ENCODE measurements around the gene FLNC.

The FLNC gene

GRCh38 chr7:128871050-128871449 is 40.8 kb downstream of the FLNC start:
- H3K4me3 ChIP-seq (ENCODE audit: low read depth, low read length) = no peak overlapping the region
- DNase-seq (ENCODE audit: low read depth) = no peak

- H3K4me3 ChIP-seq (ENCODE audit: low read depth, low read length) = no peak overlapping the region
- DNase-seq (ENCODE audit: low read depth) = no peak
Measured at GRCh38 chr7:128872394-128872824, 42.2 kb downstream of the FLNC start.

GRCh38 chr7:128873234-128873633 is 43.0 kb downstream of the FLNC start:
- DNase-seq (ENCODE audit: low read depth) = no peak

GRCh38 chr7:128874140-128875031 is 44.2 kb downstream of the FLNC start:
- H3K4me3 ChIP-seq (ENCODE audit: low read depth, low read length) = no peak overlapping the region
- no peak for DNase-seq (ENCODE audit: low read depth)

More at GRCh38 chr7:128873234-128873633, 43.0 kb downstream of the FLNC start:
- no peak overlapping the region for H3K4me3 ChIP-seq (ENCODE audit: low read depth, low read length)

- no peak for DNase-seq (ENCODE audit: low read depth)
- no peak overlapping the region for H3K4me3 ChIP-seq (ENCODE audit: low read depth, low read length)
Measured at GRCh38 chr7:128875523-128875948, 45.3 kb downstream of the FLNC start.

- no peak for DNase-seq (ENCODE audit: low read depth)
- H3K4me3 ChIP-seq (ENCODE audit: low read depth, low read length) = no peak overlapping the region
Measured at GRCh38 chr7:128876127-128876526, 45.9 kb downstream of the FLNC start.

- no peak overlapping the region for H3K4me3 ChIP-seq (ENCODE audit: low read depth, low read length)
- no peak for DNase-seq (ENCODE audit: low read depth)
Measured at GRCh38 chr7:128876586-128876977, 46.4 kb downstream of the FLNC start.

- H3K4me3 ChIP-seq (ENCODE audit: low read depth, low read length) = no peak overlapping the region
Measured at GRCh38 chr7:128876978-128877755, 47.0 kb downstream of the FLNC start.

GRCh38 chr7:128877756-128878120 is 47.5 kb downstream of the FLNC start:
- H3K4me3 ChIP-seq (ENCODE audit: low read depth, low read length) = no peak overlapping the region

More at GRCh38 chr7:128876978-128877755, 47.0 kb downstream of the FLNC start:
- DNase-seq (ENCODE audit: low read depth) = no peak

GRCh38 chr7:128878226-128879105 is 48.3 kb downstream of the FLNC start:
- no peak overlapping the region for H3K4me3 ChIP-seq (ENCODE audit: low read depth, low read length)
- DNase-seq (ENCODE audit: low read depth) = no peak

More at GRCh38 chr7:128877756-128878120, 47.5 kb downstream of the FLNC start:
- no peak for DNase-seq (ENCODE audit: low read depth)

GRCh38 chr7:128879461-128879938 is 49.3 kb downstream of the FLNC start:
- no peak for DNase-seq (ENCODE audit: low read depth)
- no peak overlapping the region for H3K4me3 ChIP-seq (ENCODE audit: low read depth, low read length)

GRCh38 chr7:128879939-128880746 is 49.9 kb downstream of the FLNC start:
- no peak overlapping the region for H3K4me3 ChIP-seq (ENCODE audit: low read depth, low read length)
- no peak for DNase-seq (ENCODE audit: low read depth)

GRCh38 chr7:128880791-128881457 is 50.7 kb downstream of the FLNC start:
- H3K4me3 ChIP-seq (ENCODE audit: low read depth, low read length) = no peak overlapping the region
- DNase-seq (ENCODE audit: low read depth) = no peak

- no peak overlapping the region for H3K4me3 ChIP-seq (ENCODE audit: low read depth, low read length)
Measured at GRCh38 chr7:128881458-128882125, 51.4 kb downstream of the FLNC start.

GRCh38 chr7:128882134-128882533 is 51.9 kb downstream of the FLNC start:
- no peak overlapping the region for H3K4me3 ChIP-seq (ENCODE audit: low read depth, low read length)
- DNase-seq (ENCODE audit: low read depth) = no peak

More at GRCh38 chr7:128881458-128882125, 51.4 kb downstream of the FLNC start:
- DNase-seq (ENCODE audit: low read depth) = no peak

GRCh38 chr7:128883622-128884448 is 53.6 kb downstream of the FLNC start:
- no peak overlapping the region for H3K4me3 ChIP-seq (ENCODE audit: low read depth, low read length)
- DNase-seq (ENCODE audit: low read depth) = no peak

Measured in skeletal muscle cell (primary cell).